Thyroid gland (tissue), 4 donors: ENCODE data around the gene IPPK. TPM values are rescaled to one million over a fixed set of nuclear protein-coding genes. Genes with fewer than 3 reads are reported as not detected.
A peak's percentile ranks its signal among the peaks of the same experiment; 100 is the strongest.

ENCODE experiments used
- DNase-seq, 2 donors: peaks; one replicate each; pipeline ENCODE4 v3.0.0-alpha.2; 2019
- H3K27ac ChIP-seq, 3 donors: fragments of 200-600 bp; sonication (generic); 1 replicate in 2 of 3; 2 replicates in 1 of 3; pipeline ENCODE4 v1.5.1; 2016 to 2019; ENCODE audit warnings: mild to moderate bottlenecking in 1 of 3, moderate library complexity in 1 of 3
- H3K27me3 ChIP-seq: fragments of 200-600 bp; sonication (generic); one replicate; pipeline ENCODE4 v1.5.1; 2019
- H3K36me3 ChIP-seq, 2 donors: fragments of 200-600 bp; sonication (generic); one replicate each; pipeline ENCODE4 v1.5.1; 2016 to 2019
- H3K4me1 ChIP-seq, 2 donors: fragments of 200-600 bp; sonication (generic); one replicate each; pipeline ENCODE4 v1.5.1; 2017 to 2019
- H3K4me3 ChIP-seq, 3 donors: fragments of 200-600 bp; sonication (generic); replicated peaks in 1 of 3; 1 replicate in 2 of 3; 2 replicates in 1 of 3; pipeline ENCODE4 v1.5.1; 2016; ENCODE audit warnings: mild to moderate bottlenecking in 1 of 3
- H3K9me3 ChIP-seq: fragments of 200-600 bp; sonication (generic); one replicate; pipeline ENCODE4 v1.5.1; 2017
- POLR2A ChIP-seq, 2 donors: fragments of 450-650 bp; IDR thresholded peaks; one replicate each; pipeline ENCODE4 v1.6.1; 2017; ENCODE audit warnings: antibody characterized with exemption in 2 of 2, mild to moderate bottlenecking in 2 of 2, moderate library complexity in 1 of 2
- WGBS, 2 donors: methylation state at CpG; one replicate each; pipeline ENCODE4 v1.1.5; 2017; 5-methylcytosine and 5-hydroxymethylcytosine counted together
- intact Hi-C: fragments of 100-400 bp; cut with DNase I; formaldehyde crosslinking; loops from one replicate; pipeline ENCODE4 v1.15.1; 2023
- total RNA-seq, 4 donors: library from RNA; depleted of rRNA; stranded (reverse); fragments of >200 nt; gene quantifications; one replicate each; pipeline ENCODE4 v1.2.3, GENCODE V29; 2016
- TF ChIP-seq, protein P1 (sequence below), 6 experiments: fragments of 200-600 bp in 3 of 6; fragments of 450-650 bp in 3 of 6; sonication (generic) in 3 of 6; IDR thresholded peaks; one replicate each; pipeline ENCODE4 v1.5.1; 2016 to 2019; ENCODE audit warnings: antibody characterized with exemption in 6 of 6, mild to moderate bottlenecking in 2 of 6, inconsistent platforms in 1 of 6, moderate library complexity in 1 of 6

The IPPK gene
- total RNA-seq, 4 donors from 2014 or later: 6.3 to 12.2 (median 10.2) TPM

DNA sequence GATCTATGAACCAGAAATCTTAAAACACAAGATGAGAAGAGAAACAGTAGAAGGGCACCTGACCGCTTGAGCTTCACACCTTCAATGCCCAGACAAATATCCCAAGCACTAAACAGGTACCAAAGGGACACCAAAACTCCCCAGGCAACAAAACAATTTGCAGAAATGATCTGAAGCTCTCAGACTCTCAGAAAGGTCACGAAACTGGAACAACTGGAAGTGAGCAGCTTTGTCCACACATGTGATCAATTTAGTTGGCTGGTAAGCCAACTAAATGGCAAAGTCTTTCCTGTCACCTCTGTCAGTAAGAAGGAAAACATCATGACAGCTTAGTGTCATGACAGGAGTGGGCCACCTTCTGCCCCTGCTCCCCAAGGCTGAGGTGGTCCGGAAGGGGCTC is 4.1 kb downstream of the IPPK start:
- Histone ChIP-seq H3K27ac (no peak overlapping the region), H3K36me3 (no peaks in the 10 kb centered on the region), H3K27me3 (no peaks in the 10 kb centered on the region), H3K9me3 (no peaks in the 10 kb centered on the region), H3K4me1 (peaks cover 5 to 22% of the 10 kb centered on the region in 2 donors), H3K4me3 (no peak overlapping the region)
- TF ChIP-seq, protein P1, sequence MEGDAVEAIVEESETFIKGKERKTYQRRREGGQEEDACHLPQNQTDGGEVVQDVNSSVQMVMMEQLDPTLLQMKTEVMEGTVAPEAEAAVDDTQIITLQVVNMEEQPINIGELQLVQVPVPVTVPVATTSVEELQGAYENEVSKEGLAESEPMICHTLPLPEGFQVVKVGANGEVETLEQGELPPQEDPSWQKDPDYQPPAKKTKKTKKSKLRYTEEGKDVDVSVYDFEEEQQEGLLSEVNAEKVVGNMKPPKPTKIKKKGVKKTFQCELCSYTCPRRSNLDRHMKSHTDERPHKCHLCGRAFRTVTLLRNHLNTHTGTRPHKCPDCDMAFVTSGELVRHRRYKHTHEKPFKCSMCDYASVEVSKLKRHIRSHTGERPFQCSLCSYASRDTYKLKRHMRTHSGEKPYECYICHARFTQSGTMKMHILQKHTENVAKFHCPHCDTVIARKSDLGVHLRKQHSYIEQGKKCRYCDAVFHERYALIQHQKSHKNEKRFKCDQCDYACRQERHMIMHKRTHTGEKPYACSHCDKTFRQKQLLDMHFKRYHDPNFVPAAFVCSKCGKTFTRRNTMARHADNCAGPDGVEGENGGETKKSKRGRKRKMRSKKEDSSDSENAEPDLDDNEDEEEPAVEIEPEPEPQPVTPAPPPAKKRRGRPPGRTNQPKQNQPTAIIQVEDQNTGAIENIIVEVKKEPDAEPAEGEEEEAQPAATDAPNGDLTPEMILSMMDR (IDR thresholded peaks at IDR 0.05): no peak
- no peak for TF ChIP-seq POLR2A (IDR thresholded peaks at IDR 0.05)
- intact Hi-C loops: loop anchor here (5.0 kb wide), 1 partner anchor 101 kb away; no protein-coding TSS in a partner anchor
- 89 to 91% methylated on average over 3 of the region's 3 CpGs for WGBS, 2 donors
- DNase-seq: no peak

DNA sequence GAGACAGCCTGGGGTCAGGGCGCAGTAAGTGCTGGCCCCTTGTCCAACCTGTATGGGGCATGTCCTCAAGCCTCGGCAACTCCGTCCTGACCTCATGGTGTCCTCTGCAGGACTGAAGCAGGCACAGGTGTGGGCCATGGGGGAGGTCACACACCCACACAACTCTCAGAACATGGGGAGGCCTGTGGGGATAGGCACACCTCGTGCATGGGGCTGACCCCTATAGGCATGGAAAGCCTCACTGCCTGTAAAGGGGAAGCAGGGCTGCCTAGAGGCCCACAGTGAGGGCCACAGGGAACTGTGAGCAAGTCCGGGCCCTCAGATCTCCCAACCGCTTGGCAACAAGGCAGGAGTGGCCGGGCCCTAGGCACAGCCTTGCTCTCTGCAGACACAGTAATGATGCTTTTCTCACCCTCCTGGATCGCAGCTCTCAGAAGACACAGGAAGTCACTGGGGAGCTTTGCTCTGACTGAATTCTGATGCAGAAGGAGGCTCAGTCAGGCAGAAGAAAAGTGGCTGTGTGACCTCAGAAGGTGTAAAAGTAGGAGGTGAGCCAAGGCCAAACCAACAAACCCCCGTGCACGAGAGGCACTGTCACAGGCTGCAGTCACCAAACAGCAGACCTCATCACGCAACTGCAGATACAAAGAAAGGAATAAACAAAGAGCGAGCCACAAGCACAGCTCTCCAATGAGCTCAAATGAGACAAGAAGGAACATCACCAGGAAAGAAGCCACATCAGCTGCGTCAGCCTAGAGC is 5.4 kb downstream of the IPPK start:
- no peaks in the 10 kb centered on the region for H3K36me3 ChIP-seq
- DNase-seq: peak in 1 of 2 donors; percentile 7
- no peak overlapping the region for H3K4me3 ChIP-seq
- no peaks in the 10 kb centered on the region for H3K27me3 ChIP-seq
- TF ChIP-seq POLR2A (IDR thresholded peaks at IDR 0.05): no peak
- TF ChIP-seq, protein P1 (IDR thresholded peaks at IDR 0.05): no peak
- no peaks in the 10 kb centered on the region for H3K9me3 ChIP-seq
- peaks cover 5 to 22% of the 10 kb centered on the region in 2 donors for H3K4me1 ChIP-seq
- WGBS, 2 donors: 71 to 73% methylated on average over 12 to 13 of the region's 13 CpGs
- no peak overlapping the region for H3K27ac ChIP-seq
- intact Hi-C loops: loop anchor here (5.0 kb wide), 1 partner anchor 103 kb away; no protein-coding TSS in a partner anchor

DNA sequence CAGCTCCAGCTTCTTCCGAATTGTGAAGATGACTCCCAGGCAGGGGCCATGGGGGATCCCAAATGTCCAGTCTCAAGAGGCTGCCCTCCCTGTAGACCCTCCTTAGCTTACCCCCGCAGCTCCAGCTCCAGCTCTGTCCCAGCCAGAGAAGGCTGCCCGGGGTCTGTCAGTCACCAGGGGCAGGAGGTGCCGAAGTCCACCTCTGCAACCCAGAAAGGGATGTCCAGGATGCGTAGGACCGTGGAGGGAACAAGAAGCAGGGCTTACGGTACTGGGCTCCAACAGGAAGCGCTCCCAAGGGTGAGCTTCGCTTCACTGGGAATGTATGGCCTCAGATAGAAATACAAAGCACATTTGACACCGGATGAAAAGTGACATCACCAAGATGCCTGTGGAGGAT is 6.0 kb downstream of the IPPK start:
- Histone ChIP-seq H3K36me3 (no peaks in the 10 kb centered on the region), H3K4me1 (peaks cover 2 to 18% of the 10 kb centered on the region in 2 donors), H3K27ac (no peak overlapping the region), H3K27me3 (no peaks in the 10 kb centered on the region), H3K9me3 (no peaks in the 10 kb centered on the region), H3K4me3 (no peak overlapping the region)
- DNase-seq: no peak
- intact Hi-C loops: no loop called here
- no peak for TF ChIP-seq POLR2A (IDR thresholded peaks at IDR 0.05)
- TF ChIP-seq, protein P1 (IDR thresholded peaks at IDR 0.05): no peak
- WGBS, 2 donors: 95 to 97% methylated on average over 10 of the region's 10 CpGs

DNA sequence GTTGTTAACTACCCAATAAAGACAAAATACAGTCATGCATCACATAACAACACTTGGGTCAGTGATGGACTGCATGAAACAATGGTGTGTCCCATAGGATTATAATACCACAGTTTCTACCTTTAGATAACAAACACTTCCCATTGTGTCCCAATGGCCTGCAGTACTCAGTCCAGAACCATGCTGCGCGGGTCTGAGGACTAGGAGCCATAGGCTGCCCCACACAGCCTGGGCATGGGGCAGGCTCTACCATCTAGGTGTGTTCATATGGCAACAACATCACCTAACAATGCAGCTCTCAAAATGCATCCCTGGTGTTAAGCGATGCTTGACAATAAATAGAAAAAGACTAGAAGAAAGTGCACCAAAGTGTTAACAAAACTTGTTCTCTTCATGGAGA is 6.8 kb downstream of the IPPK start:
- H3K4me3 ChIP-seq: no peak overlapping the region
- H3K36me3 ChIP-seq: peaks cover 0 to 2% of the 10 kb centered on the region in 2 donors
- H3K27me3 ChIP-seq: no peaks in the 10 kb centered on the region
- 98 to 100% methylated on average over 3 of the region's 3 CpGs for WGBS, 2 donors
- H3K9me3 ChIP-seq: no peaks in the 10 kb centered on the region
- no peak for DNase-seq
- H3K4me1 ChIP-seq: peaks cover 0 to 11% of the 10 kb centered on the region in 2 donors
- H3K27ac ChIP-seq: no peak overlapping the region
- TF ChIP-seq POLR2A (IDR thresholded peaks at IDR 0.05): no peak
- TF ChIP-seq, protein P1 (IDR thresholded peaks at IDR 0.05): no peak
- intact Hi-C loops: no loop called here

DNA sequence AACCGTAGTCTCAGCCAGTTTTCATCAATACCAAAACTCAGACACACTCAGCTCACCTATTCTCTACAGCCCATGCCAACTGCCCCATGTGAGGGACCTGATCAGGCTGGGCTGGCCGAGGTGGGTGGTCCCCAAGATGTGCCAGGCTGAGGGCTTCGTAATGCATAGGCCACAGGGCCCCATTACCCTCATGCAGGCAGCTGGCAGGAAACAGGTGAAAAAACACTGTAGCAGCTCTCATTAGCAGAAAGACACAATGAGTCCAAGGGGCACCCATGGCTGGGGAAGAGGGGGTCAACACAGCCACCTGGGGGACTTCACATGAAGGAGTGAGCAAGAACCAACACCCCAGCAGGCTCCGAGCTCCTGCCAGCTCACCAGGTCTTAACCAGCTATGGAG is 8.2 kb downstream of the IPPK start:
- peaks cover 0 to 8% of the 10 kb centered on the region in 2 donors for H3K36me3 ChIP-seq
- WGBS, 2 donors: 81 to 90% methylated on average over 4 of the region's 4 CpGs
- DNase-seq: no peak
- TF ChIP-seq, protein P1 (IDR thresholded peaks at IDR 0.05): no peak
- TF ChIP-seq POLR2A (IDR thresholded peaks at IDR 0.05): no peak
- no peaks in the 10 kb centered on the region for H3K27me3 ChIP-seq
- no peak overlapping the region for H3K4me3 ChIP-seq
- H3K27ac ChIP-seq: no peak overlapping the region
- H3K4me1 ChIP-seq: peaks cover 0 to 11% of the 10 kb centered on the region in 2 donors
- H3K9me3 ChIP-seq: no peaks in the 10 kb centered on the region
- intact Hi-C loops: no loop called here
